HG03439 (cell line): ENCODE measurements around the gene OR51A7.
"Not testable (repeated sequence)": the region's sequence is repeated elsewhere in the genome, so short reads cannot be mapped to it uniquely, and the experiment has no call there.

ENCODE experiments used
- ATAC-seq: cut with Tn5 transposase; IDR thresholded peaks from one replicate; pipeline ENCODE4 v1.9.1; 2021; ENCODE audit warnings: mild to moderate bottlenecking, moderate library complexity; ENCODE audit not compliant: unreplicated experiment

Gene OR51A7

GRCh38 chr11:4903484-4903883 lies at the start of gene OR51A7:
Gene OR51A7, plus strand, starts transcription at chr11:4903783. Its CDS starts 3,587 bp downstream, at chr11:4907370.
- no peak for ATAC-seq

- ATAC-seq: not testable (repeated sequence)
These were observed 49.3 kb upstream of the OR51A7 start for GRCh38 chr11:4854286-4854685.

GRCh38 chr11:4862447-4863236 lies 40.9 kb upstream of the OR51A7 start:
- ATAC-seq: no peak

DNA sequence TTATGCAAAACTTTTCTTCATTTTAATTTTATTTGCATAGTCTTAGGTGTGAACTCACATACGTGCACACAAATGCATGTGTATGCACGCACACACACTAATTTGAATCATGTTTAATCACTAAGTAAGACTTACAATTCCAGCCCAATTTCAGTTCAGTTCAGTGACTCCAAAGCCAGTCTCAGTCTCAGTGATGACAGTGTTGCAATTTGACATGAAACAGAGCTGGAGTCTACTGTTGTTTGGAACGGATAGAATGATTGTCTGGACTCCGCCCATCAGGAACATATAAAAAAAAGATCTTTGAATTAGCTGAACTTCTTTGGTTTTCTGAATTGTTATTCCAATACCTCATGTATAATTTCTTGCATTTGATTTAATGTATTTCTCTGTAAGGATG lies 39.7 kb upstream of the OR51A7 start:
- ATAC-seq: no peak

GRCh38 chr11:4865855-4866254 lies 37.7 kb upstream of the OR51A7 start:
- ATAC-seq: no peak

- ATAC-seq: no peak
These were observed 22.4 kb upstream of the OR51A7 start for GRCh38 chr11:4881188-4881587.

DNA sequence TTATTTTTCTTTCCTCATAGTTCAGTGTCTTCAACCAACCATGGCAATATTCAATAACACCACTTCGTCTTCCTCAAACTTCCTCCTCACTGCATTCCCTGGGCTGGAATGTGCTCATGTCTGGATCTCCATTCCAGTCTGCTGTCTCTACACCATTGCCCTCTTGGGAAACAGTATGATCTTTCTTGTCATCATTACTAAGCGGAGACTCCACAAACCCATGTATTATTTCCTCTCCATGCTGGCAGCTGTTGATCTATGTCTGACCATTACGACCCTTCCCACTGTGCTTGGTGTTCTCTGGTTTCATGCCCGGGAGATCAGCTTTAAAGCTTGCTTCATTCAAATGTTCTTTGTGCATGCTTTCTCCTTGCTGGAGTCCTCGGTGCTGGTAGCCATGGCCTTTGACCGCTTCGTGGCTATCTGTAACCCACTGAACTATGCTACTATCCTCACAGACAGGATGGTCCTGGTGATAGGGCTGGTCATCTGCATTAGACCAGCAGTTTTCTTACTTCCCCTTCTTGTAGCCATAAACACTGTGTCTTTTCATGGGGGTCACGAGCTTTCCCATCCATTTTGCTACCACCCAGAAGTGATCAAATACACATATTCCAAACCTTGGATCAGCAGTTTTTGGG lies 21.6 kb upstream of the OR51A7 start, which contains the start of gene OR51T1:
TSS of gene OR51T1 (plus strand) at position 41 of the 641 bp plus-strand sequence. CDS start at position 41, 0 bp downstream.
- ATAC-seq: no peak

- ATAC-seq: no peak
These were observed 21.0 kb upstream of the OR51A7 start for GRCh38 chr11:4882543-4882942.

DNA sequence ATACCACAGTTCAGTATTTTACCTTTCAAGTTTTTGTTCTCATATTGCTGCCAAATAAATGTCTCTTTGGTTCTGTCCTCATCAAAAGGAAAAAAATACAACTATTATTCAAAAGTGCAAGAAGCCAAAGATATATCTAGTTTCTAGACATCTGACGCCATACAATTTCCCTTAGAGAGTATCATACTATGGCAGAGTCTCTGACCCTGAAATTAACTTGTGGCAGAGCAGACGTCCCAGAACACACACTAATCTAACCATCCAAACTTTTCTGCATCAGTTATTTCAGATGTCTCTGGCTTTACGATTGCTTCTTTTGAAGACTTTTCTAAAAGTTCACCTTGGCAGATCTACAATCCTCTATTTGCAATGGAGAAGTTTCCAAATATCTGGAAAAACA lies 19.2 kb upstream of the OR51A7 start:
- no peak for ATAC-seq

DNA sequence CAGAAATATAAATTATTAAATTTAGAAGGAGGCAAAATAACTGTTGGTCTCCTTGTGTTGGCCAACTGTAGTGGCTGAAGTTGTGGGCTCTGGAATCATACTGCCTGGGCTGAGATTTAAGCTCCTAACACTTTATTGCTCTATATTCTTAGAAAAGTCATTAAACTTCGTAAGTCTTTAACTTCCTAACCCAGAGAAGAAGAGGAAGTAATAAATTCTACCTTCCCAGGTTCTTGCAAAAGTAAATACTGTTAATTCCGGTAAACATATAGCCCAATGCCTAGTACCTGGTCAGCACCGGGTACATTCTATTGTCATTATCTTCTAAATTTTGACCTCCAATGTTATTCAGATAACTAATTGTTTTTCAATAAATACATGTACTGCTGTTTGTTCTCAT lies 17.4 kb upstream of the OR51A7 start:
- no peak for ATAC-seq

DNA sequence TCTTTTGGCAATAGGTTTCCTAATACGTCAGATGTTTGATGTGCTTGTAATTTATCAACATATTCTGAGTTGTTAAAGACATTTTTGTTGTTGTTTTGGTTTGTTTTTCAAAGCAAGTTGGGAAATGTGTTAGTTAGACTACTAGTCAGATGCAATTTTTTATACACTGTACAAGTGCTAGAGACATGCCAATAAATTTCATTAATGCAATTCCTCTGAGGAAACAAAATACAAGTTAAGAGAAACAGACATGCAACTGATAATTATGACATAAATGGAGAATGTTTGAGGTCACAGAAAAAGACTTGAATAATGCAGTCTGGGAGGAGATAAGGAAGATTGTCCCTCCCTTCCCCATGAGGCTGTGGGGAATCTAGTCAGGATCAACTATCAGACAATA lies 16.0 kb upstream of the OR51A7 start:
- ATAC-seq: no peak

GRCh38 chr11:4890279-4890678 lies 13.3 kb upstream of the OR51A7 start:
- ATAC-seq: no peak

- no peak for ATAC-seq
These were observed 11.5 kb upstream of the OR51A7 start for GRCh38 chr11:4891996-4892640.

DNA sequence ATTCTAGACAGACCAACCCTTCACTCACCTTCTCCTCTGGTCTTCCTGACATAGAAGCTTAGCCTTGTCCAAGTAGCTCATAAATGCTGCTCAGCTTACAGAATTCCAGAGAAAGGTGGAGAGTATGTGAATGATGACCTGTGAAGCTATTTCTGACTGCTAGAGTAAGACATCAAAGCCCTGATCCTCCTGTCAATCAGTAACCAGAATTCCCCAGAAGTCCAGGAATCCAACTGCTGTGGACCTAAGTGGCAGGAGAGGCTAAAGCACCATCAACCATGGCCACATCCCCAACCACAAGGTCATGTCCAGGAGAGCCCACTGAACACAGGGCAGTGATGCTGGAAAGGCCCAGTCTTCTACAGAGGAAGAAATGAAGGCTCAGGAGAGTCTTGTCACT lies 13.0 kb downstream of the OR51A7 start:
- no peak for ATAC-seq

DNA sequence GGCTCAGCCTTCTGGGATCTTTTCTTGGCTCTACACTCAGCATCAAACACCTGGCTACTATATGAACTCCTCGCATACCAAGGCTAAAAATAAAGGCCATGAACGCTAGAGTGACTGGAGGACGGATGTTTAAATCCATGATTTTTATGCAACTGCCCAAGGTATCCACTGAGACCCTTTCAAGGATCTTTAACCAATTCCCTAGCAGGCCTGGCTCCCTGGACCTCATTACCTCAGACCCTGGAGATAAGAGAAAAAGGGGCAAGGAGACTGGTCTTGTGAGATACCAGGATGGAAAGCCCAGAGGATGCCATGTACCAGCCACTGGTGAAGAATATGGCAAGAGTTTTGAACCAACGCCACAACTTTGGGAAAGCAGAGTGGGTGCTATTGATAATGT lies 15.7 kb downstream of the OR51A7 start, which contains the start of gene OR51G2:
TSS of gene OR51G2 (minus strand) at position 101 of the 400 bp plus-strand sequence. CDS start 3,687 bp downstream, outside the sequence.
- ATAC-seq: no peak

DNA sequence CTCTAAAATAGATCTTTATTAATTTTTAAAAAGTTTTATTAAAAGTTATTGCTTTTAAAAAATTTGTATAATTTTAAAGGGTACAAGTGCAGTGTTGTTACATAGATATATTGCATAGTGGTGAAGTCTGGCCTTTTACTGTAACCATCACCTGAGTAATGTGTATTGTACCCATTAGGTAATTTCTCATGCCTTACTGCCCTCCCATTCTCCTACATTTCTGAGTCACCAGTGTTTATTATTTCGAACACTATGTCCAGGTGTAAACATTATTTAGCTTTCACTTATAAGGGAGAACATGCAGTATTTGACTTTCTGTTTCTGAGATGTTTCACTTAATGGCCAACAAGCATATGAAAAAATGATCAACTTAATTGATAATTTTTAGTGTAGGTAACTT lies 18.2 kb downstream of the OR51A7 start:
- no peak for ATAC-seq

DNA sequence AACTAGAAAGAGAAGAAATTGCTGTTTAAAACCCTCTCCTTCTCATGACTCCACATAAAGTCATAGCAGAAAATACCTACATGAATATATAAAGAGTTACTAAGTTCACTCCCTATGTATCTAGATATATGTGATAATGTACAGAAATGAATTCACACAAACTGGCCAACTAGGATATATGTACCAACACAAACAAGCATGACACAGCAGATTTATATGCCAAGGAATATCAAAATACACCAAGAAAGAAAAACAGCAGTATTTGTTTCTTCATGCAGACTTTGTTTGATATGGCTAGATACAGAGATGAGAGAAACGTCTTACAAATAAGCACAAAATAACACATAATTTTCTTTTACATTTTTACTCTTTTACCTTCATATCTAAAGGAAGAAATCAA lies 18.7 kb downstream of the OR51A7 start:
- no peak for ATAC-seq

DNA sequence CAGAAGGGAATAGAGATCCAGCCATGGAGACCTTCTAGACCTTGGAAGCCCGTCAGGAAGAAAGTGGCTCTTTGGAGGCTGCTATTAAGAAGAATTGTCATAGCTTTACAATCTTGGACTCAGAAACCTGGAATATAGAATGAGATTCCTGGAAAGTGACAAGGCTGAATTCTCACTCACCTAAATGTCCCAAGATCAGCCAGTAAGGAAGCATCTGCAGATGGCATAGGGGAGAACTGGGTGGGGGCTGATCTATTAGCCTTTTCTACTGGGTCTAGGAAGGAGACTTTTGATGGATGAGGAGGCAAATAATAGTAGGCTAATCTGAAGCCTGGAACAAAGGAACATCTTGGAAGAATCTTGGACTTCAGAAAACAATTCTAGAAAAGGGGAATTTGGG lies 20.7 kb downstream of the OR51A7 start, which contains the start of gene OR51G1:
TSS of gene OR51G1 (minus strand) at position 101 of the 400 bp plus-strand sequence. CDS start at position 101, 0 bp downstream.
- no peak for ATAC-seq

DNA sequence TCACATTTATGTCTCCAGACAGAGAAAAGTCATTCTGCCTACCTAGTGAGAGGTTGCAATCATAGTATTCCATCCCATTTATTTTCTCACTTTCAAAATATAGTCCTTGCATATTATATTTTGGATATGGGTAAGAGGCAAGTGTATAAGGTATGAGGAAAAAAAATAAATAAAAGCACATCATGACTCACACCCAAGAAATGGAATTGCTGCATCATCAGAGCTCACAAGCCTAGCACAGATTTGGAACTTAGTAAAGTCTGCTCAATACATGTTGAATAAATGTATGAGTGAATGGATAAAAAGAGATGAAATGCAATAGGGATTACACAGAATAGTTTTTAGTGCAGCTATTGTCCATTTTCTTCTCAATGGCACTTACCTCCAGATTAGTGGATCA lies 23.0 kb downstream of the OR51A7 start:
- no peak for ATAC-seq

DNA sequence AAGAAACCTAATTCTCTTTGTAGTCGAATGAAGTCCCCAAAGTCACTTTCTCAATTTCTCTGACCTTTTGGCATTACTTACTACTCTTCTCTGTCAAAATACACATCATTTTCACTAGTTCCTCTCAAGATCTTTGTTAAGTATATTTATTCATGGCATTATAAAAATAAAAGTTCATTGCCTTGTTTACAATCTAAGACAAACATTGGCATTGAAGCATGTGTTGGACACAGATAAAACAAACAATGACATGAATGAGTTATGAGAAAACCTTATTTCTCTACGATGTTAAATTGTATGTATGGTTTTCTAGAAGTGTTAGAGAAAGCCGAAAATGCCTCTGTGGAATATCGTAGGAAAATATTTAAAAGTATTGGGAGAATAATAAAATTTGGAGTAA lies 29.2 kb downstream of the OR51A7 start:
- no peak for ATAC-seq

DNA sequence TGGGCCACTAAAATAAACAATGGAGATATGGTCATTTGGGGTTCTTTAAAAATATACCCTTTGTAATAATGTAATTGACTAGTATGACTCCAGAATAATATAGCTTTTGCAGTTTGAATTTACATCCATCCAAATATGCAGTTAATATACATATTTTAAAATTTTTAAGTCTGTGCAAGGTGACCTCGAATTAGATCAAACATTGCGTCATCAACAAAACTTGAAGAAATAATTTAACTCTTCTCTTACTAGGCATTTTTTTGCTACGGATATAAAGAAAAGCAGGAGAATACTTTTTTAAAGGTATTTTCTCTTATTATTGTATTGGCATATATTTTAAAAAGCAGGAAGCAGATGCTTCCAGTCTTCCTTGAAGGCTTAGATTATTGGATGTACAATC lies 33.2 kb downstream of the OR51A7 start:
- no peak for ATAC-seq

GRCh38 chr11:4947505-4947904 lies 43.9 kb downstream of the OR51A7 start, which contains the start of gene OR51A4:
Gene OR51A4, minus strand, starts transcription at chr11:4947605. Its CDS starts 505 bp downstream, at chr11:4947100.
- ATAC-seq: no peak
